HG03097 (cell line): Measurements from ENCODE around the gene MAN1C1.
"Not testable (repeated sequence)": the region's sequence is repeated elsewhere in the genome, so short reads cannot be mapped to it uniquely, and the experiment has no call there.

ENCODE experiments used
- ATAC-seq: cut with Tn5 transposase; IDR thresholded peaks from one replicate; pipeline ENCODE4 v1.9.1; 2021; ENCODE audit not compliant: unreplicated experiment, low FRiP score

MAN1C1 gene

DNA sequence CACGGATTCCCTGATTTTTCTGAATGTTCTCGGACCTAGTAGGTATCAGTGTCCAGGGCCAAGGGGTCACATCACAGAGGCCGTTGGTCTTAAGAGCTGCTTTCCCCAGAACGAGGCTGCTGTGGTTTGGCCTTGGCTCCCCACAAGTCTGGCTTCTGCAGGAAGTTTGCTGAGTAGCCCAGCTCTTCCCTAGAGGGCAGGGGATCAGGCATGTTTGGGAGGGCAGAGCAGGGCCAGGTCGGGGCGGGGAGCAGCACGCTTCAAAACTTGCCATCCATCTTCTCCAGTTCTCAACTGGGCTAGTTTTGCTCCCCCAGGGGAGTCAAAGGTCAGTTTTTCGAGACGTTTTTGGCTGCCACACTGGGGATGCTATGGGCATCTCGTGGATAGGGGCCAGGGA is 37.0 kb downstream of the MAN1C1 start:
- no peak for ATAC-seq

DNA sequence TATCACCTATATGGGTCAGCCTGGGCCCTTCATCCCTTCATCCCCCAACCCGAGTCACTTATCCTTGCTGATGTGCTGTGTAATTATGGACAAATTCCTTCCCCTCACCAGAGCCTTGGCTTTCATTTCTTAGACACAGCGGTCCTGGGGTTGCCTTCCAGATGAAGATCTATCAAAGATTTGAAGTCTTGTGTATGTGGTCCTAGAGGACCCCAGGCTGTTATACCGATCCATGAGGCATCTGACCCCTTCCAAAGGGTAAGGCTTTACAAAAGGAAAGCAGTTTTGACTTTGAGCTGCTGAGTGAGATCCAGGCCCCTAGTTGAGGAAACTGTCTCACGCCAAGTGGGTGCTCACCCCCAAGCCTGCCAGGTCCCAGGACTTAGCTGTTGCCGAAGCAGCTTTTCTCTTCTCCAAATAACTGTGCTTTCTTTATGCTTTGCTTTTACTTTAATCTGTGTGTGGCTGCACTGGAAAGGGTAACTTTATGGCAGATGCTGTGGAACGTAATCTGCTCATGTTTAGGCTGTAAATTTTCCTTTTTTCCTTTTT is 37.6 kb downstream of the MAN1C1 start:
- ATAC-seq = no peak

DNA sequence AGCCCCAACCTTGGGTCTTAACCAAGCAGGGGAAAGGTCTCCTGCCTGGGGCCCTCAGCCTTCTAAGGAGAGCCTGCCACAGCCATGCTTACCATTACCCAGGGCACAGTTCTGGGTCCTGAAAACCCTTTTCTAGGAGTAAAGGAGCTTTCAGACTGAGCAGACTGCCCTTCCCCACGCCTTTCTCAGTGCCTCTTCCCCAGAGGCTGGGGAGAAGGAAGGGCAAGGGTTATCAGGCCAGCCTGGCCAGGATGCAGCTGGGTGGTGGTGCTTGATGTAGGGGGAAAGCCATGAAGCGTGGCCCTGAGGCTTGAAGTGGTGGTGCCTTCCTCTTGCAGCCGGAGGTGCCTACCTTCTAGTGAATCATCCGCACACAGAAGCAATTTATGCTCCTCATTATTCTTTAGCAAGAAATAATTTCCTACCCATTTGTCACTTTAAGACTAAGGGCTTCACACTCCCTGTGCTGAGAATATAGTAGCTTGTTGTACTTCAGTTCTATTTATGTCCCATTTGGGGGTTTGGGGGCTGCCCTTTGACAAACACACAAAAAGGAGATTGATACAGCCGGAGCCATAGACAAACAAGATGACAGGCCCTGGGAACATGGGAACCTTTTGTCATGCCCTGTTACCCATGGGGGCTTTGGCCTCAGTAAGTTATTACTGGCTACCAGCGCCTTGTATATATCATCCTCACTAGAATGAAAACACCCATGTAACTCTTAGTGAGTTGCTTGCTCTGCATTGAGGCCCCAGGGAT is 40.7 kb downstream of the MAN1C1 start:
- no peak for ATAC-seq

DNA sequence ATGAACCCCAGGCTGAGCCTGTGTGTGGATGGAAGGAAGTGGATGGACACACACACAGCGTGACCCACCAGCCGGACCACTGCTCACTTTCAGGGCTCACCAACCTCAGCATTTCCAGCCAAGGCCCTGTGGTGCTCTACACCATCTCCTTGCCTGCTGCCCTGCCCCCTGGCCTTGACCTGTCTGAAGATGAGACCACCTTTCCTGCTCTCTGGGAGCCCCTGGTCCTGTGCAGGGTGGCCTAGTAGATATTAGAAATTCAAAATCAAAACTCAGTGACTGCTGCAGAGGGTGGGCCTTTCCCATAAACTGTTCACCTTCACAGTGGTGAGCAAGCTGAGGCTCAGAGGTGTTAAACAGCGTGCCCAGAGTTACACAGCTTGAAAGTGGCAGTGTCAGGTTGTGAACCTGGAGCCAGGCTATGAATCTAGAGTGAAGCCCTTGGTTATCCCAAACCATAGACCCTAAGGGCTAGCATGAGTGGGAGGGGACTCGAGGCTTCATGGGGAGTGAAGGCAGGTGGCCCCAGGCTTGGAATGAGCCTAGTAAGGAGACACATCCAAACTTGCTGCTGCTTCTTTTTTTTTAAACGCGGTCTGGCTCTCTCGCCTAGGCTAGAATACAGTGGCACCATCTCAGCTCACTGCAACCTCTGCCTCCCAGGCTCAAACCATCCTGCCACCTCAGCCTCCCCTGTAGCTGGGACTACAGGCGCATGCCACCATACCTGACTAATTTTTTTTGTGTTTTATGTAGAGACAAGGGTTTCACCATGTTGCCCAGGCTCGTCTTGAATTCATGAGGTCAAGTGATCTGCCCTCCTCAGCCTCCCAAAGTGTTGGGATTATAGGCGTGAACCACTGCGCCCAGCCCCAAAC is 41.5 kb downstream of the MAN1C1 start:
- ATAC-seq = no peak

DNA sequence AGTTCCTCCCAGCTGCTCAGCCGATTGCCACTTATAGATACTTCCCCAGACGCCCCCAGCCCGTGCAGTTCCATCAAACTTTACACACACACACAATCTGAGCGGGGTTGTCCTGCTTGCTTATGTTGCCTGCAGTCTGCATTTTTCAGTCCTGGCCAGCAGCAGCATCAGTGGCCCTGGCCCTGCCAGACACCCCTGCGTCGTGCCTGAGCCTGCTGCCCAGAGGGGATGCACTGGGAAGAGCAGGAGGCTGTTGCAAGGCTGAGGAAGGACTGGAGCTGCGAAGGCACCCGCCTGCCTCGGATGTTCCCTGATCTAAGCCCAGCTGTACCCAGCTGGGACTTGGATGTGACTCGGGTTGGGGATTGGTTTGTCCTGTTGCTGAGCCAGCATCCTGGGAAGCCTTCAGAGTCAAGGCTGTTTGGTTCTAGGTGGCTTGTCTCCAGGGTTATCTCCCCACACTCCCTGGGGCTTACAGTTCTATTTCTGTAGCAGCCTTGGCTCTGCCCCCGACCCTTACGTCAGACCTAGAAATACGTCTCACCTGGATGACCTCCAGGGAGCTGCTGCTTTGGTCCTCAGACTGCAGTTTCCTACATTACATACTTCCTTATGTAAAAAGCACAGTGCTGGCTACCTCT is 42.3 kb downstream of the MAN1C1 start:
- no peak for ATAC-seq

DNA sequence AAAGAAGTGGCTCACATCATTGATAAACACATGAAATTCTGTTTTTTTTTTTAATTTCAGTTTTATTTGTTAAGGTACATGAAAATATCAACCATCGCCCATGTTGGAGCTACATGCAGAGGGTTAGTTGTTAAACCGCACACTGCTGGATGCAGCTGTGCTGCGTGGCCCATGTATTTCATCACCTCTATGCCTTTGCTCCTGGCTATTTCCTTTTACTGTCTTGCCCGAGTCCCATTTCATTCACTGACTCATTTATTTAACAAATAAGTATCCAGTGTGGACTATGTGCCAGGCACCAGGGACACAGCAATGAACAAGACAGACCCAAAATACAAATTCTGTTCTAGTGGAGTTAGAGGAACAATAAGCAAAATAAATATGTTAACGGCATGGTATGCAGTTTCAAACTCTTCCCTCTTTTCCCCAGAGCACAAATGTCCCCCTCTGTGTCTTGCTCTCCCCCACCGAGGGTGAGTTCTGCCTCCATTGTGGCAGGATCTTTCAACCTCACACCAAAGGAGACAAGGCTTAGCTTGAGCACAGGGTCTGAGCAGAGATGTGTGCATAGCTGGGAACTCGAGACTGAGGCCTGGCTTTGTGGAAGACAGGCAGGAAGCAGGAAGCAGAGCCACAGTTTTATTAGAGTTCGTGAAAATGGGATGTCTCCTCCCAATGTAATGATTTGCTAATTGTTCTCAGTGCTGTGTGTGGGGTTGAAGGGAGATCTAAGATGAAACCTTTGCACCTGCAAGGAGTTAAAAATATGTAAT is 44.6 kb downstream of the MAN1C1 start:
- no peak for ATAC-seq

DNA sequence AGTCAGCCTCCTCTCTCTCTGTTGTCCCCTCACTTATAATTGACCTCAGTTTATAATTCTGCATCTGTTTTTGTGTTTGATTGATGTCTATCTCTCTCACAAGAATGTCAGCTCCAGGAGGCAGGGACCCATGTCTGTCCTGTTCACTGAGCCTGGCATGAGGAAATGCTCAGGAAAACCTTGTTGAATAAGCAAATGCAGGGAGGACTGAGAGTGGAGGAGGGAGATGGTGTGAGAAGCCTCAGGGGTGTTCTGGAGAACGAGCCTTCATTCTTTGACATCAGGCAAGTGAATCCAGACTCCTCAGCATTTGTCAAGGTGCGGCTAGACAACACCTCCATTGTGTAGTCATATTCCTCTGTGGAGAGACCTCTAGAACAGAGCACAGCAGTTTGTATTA is 45.5 kb downstream of the MAN1C1 start:
- ATAC-seq = no peak

DNA sequence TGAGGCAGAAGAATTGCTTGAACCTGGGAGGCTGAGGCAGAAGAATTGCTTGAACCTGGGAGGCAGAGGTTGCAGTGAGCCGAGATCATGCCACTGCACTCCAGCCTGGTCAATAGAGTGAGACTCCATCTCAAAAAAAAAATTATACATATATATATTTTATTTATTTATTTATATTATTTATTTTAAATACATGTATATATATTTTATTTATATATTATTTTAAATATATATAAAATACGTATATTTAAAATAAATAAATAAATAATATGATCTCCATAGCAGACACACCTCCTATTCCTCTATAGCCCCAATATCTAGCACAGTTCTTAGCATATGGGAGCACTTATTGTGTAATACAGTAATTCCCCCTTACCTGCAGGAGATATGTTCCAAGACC is 46.4 kb downstream of the MAN1C1 start:
- ATAC-seq = not testable (repeated sequence)

DNA sequence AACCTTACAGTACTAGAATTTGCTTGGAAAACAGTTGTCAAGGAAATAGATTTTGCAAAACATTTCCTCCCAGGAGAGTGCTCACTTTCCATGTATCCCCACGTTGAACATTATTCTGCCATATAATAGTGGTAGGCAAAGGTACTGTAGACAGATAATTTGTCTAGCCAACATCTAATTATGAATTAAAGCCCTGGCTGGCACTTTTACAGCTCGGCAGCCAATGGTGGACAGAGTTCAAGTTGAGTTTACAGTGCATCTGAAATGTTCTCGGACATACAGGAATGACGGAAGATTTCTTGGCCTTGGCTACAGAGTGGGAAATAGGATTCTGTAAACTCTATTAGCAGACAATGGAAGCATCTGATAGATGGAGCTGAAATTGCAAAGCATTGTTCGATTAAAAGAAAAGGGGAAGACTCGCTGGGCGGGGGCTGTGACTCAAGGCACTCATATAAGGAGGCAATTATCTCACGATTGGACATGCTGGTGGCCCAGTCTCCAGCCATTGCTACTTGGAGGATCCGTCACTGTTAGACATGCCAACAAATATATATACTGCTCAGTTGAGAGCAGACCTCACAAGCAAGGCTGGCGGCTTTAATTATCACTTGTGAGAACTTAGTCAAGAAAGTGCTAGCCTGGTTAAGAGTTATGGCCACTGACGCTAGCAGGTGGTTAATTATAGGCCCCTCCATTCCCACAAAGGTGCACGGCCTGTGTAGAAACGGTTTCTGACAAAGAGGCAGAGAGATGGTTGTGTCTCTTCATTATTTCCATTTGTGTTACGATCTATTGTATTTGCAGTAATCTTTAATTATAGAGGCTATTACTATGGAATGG is 48.0 kb downstream of the MAN1C1 start:
- ATAC-seq = no peak

DNA sequence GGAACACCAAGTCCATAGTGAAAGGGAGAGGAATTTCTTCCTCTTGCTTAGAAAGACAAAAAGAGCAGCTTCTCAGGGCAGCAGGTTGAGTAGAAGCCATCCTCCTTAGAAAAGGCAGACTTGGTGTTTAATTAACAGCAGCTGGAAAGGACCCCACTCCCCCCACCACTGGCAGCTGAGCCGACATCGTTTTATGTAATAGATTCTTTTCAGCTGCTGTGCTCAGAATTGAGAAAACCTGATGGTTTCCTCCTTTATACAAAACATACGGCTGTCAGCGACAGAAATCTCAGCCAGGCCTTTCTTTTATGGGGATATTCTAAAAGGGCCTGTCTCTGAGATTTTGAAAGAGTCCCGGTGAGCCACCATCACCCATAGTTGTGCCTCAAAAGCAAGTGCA is 49.9 kb downstream of the MAN1C1 start:
- no peak for ATAC-seq

DNA sequence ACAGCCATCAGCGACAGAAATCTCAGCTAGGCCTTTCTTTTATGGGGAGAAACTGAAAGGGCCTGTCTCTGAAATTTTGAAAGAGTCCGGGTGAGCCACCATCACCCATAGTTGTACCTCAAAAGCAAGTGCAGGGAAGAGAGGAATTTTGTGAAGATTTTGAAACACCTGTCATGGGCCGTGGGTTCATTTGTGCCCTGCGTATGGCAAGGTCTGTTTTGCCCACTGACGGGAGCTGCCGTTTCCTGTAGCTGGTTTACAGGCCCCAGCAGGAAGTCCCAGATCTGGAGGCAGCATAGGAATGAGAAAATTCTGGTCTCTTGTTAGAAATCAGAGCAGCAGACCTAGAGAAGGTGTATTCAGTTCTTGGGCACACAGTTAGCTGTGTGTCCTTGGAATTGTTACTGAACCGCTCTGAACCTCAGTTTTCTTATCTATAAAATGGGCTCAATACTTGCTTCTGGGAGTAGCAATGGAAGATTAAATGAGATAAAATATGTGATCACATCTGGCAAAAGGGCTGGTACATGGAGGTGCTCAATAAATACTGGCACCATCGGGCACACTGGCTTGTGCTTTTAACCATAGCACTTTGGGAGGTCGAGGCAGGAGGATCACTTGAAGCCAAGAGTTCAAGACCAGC is 52.5 kb downstream of the MAN1C1 start:
- no peak for ATAC-seq

DNA sequence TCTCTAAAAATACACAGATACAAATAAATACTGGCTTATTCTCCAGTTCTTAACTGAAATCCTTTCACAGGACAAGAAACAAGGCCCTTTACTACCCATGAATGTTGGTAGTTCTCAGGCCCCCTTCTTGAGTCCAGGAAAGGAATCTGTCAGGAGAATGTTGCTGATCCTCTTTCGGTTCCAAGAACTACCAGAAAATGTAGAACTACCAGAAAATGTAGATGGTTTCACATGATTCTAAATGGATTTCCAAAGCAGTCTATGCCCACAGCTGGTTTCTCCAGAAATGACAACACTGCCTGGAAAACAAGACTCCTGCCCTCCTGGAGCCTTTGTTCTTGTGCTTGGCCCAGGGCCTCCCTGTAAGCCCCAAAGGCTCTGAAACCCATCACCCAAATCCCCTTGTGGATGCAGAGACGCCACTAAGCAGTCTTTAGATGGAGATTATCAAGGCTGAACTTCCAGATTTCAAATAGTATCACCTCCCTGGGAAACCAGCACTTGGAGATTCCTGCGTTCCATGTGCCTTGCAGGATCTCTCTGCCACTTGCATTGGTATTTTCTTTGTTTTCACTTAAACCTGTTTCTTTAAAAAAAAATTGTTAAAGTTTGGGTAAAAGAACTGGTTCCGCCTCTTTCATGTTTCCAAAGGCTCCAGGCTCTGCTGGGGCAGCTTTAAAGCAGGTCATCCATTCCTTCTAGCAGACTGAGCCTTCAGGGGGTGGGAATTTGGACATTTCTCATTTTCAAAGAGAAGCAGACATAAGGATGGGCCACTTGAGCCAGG is 53.4 kb downstream of the MAN1C1 start:
- no peak for ATAC-seq

DNA sequence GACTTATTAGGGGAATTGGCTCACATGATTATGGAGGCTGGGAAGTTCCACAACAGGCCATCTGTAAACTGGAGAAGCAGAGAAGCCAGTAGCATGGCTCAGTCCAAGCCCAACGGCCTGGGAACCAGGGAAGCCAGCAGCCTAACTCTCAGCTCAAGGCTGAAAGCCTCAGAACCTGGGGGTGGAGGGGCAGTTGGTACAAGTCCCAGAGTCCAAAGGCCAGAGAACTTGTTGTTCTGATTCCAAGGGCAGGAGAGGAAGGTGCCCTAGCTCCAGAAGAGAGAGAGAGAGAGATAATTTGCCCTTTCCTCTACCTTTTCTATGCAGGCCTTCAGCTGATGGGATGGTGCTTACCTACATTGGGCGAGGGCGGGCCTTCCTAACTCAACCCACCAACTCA is 55.3 kb downstream of the MAN1C1 start:
- ATAC-seq = no peak

DNA sequence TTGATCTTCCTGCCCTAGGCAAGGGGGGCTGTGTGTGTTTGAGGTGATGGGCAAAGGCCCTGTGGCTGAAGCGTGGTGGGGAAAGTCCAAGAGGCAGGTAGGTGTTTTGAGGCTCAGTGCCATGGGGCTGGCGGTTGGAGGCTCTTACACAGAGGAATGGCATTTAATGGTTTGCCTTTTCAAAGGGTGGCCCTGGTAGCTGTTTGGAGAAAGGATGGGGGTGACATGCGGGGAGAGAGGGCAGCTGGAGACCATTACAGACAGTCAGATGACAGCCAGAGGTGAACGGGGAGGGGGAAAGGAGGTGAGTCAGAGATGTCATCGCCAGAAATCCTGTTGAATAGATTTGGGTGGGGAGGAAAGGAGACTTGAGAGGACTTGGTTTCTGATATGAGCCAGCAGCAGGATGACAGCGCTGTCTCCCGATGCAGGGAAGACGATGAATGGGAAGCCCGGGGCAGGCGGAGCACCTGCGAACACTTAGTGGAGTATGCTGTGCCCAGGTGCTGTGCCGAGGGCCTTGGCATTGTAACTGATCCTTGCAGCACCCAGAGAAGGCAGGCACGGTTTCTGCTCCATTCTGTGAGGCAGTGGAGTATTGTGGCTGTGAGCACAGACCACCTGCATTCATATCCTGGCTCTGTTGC is 56.3 kb downstream of the MAN1C1 start:
- no peak for ATAC-seq

DNA sequence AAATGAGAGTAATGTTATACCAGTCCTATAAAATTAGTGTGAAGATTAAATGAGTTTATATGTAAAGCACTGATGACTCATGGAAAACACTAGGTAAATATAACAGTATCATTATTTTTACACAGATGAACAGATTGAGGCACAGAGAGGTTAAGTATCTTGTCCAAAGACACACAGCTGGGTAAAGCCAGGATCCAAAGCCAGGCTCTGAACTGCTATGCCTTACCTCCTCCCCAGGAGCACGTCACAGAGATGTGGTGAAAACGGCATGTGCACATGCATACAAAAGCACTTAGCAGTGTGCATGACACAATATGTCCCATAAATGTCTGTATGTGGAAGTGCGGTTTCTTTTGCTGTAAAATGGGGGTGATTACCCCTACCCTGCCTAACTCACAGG is 56.9 kb downstream of the MAN1C1 start:
- ATAC-seq = no peak

DNA sequence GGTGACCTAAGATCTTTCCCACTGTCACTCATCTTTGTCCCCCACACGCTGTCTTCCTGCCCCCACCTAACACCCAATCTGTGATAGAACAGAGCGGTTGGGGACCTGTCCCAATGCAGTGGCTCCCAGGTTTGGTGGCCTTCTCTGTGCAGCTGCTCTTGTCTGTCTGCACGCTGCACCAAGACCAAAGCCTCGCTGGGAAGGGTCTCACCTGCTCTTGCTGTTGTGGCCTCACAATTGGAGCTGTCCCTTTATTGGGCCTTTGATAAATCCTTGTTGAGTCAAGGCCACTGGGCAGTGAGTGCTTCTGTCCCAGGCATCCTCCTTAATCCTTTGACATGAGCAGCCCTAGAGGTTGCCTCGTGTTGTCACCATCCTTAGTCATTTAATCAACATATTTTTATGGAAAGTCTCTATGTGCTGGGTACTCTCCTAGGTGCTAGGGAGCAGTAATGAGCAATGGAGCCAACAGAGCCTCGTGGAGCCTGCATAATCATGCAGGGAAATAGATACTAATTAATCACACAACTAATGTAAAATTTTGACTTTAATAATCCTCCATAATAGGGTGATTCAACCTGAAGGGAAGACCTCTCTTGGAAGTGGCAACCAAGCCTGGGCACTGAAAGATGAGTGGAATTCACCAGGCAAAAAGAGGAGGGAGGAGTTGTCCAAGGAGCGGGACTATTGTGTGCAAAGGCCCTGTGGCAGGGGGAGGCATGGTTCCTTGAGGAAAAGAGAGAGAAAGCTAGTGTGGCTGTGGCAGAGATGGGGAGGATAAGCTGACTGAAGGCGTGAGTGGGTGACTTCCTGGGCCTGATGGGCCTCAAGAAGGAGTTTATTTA is 57.6 kb downstream of the MAN1C1 start:
- ATAC-seq = no peak

DNA sequence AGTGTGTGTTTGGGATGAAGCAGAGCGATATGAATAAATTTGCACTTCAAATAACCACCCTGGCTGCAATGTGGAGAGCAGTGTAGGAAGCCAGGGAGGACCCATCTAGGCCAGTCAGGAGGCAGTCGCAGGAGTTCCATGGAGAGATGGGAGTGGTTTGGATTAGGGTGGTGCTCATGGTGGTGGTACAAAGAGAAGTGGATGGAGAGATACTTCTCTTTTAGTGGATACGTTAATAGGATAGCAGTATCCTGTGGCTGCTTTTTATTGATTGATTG is 58.2 kb downstream of the MAN1C1 start:
- no peak for ATAC-seq
